ENCODE measurements around the gene CAMSAP1.

- TF ChIP-seq CTCF (IDR thresholded peaks at IDR 0.05; ENCODE audit: low read length) = no peak
- no peak for TF ChIP-seq EZH2 (IDR thresholded peaks at IDR 0.05; ENCODE audit: borderline replicate concordance, low read length)
These were observed 28.7 kb downstream of the CAMSAP1 start for GRCh38 chr9:135878528-135879236.
